ENCODE results near the gene TMEM184A.

Gene TMEM184A

GRCh38 chr7:1563981-1564602, 8.1 kb upstream of the TMEM184A start:
- DNase-seq (no peak), ATAC-seq (no peak)
- Mint-ChIP-seq H3K4me3 (no peak overlapping the region), H3K4me1 (peaks cover 26% of the 10 kb centered on the region), H3K9me3 (no peaks in the 10 kb centered on the region), H3K27ac (no peak overlapping the region), H3K27me3 (no peaks in the 10 kb centered on the region)

- no peaks in the 10 kb centered on the region for H3K27me3 Mint-ChIP-seq
- no peak overlapping the region for H3K27ac Mint-ChIP-seq
- no peak overlapping the region for H3K4me3 Mint-ChIP-seq
- DNase-seq = no peak
- no peaks in the 10 kb centered on the region for H3K9me3 Mint-ChIP-seq
- H3K4me1 Mint-ChIP-seq = peaks cover 11% of the 10 kb centered on the region
- no peak for ATAC-seq
Observed at GRCh38 chr7:1562597-1563051, 6.6 kb upstream of the TMEM184A start.

DNA sequence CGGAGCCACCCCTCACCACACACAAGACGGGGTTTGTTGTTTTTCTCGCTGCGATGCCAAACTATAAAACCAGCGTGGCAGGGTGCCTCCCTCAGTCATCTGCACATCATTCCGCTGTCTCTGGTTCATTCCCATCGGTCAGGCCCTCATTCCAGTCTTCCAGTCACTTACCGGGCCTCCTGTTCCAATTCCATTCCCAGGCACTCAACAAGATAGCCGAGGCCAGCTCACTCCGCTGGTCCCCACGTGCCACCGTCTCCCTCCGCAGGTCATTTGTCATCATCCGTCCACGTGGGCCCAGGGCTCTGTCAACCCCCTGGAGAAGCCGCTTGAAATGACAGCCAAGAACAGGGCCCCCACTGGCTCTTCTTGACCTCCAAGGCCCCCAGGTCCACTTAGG, 6.1 kb upstream of the TMEM184A start:
- no peak for ATAC-seq
- H3K27ac Mint-ChIP-seq = peak overlapping the region in 1 of 2 donors; percentile 61
- H3K9me3 Mint-ChIP-seq = no peaks in the 10 kb centered on the region
- H3K4me3 Mint-ChIP-seq = no peak overlapping the region
- peaks cover 6% of the 10 kb centered on the region for H3K4me1 Mint-ChIP-seq
- no peak for DNase-seq
- H3K27me3 Mint-ChIP-seq = no peaks in the 10 kb centered on the region

GRCh38 chr7:1561036-1561940, 5.3 kb upstream of the TMEM184A start:
- DNase-seq (no peak), ATAC-seq (no peak)
- H3K4me1 Mint-ChIP-seq = peaks cover 4% of the 10 kb centered on the region
- H3K4me3 Mint-ChIP-seq = no peak overlapping the region
- no peaks in the 10 kb centered on the region for H3K9me3 Mint-ChIP-seq
- no peaks in the 10 kb centered on the region for H3K27me3 Mint-ChIP-seq
- no peak overlapping the region for H3K27ac Mint-ChIP-seq

DNA sequence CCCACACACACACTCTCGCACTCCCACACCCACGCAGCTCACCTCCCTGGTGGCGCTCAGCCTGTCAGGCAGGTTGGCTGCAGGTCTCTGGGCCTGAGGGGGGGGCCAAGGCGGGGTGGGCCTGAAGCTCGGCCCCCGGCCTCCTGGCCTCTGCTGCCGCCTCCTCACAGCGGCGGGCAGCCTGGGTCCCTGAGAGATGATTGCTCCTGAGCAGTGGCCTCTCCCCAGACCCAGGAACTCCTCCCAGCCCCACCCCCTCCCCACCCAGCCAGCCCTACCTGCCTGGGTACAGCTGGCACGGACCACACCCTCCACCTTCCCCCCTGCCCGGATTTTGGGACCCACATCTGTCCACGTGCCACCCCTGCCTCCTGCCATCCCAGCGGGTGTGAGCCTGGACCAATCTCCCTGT, 4.6 kb upstream of the TMEM184A start:
- H3K27ac Mint-ChIP-seq = no peak overlapping the region
- H3K9me3 Mint-ChIP-seq = no peaks in the 10 kb centered on the region
- H3K4me3 Mint-ChIP-seq = no peak overlapping the region
- H3K4me1 Mint-ChIP-seq = peaks cover 8% of the 10 kb centered on the region
- ATAC-seq = no peak
- DNase-seq = no peak
- H3K27me3 Mint-ChIP-seq = no peaks in the 10 kb centered on the region

- ATAC-seq = peak; percentile 5
- Mint-ChIP-seq H3K9me3 (no peaks in the 10 kb centered on the region), H3K27me3 (no peaks in the 10 kb centered on the region), H3K27ac (no peak overlapping the region), H3K4me1 (peaks cover 15% of the 10 kb centered on the region), H3K4me3 (no peak overlapping the region)
- no peak for DNase-seq
Observed at GRCh38 chr7:1559626-1560590, 3.9 kb upstream of the TMEM184A start.

GRCh38 chr7:1558841-1559625, 3.0 kb upstream of the TMEM184A start:
- Mint-ChIP-seq H3K9me3 (no peaks in the 10 kb centered on the region), H3K4me1 (peaks cover 16% of the 10 kb centered on the region), H3K27ac (no peak overlapping the region), H3K27me3 (no peaks in the 10 kb centered on the region), H3K4me3 (no peak overlapping the region)
- DNase-seq (no peak), ATAC-seq (peak; percentile 35)

- Mint-ChIP-seq H3K4me1 (peaks cover 16% of the 10 kb centered on the region), H3K27me3 (no peaks in the 10 kb centered on the region), H3K4me3 (no peak overlapping the region), H3K9me3 (no peaks in the 10 kb centered on the region), H3K27ac (no peak overlapping the region)
- no peak for DNase-seq
- ATAC-seq = no peak
Observed at GRCh38 chr7:1558181-1558811, 2.3 kb upstream of the TMEM184A start.

GRCh38 chr7:1557771-1558170, 1.8 kb upstream of the TMEM184A start:
- H3K4me1 Mint-ChIP-seq = peaks cover 16% of the 10 kb centered on the region
- no peak overlapping the region for H3K4me3 Mint-ChIP-seq
- DNase-seq = no peak
- ATAC-seq = no peak
- H3K27me3 Mint-ChIP-seq = no peaks in the 10 kb centered on the region
- H3K27ac Mint-ChIP-seq = no peak overlapping the region
- H3K9me3 Mint-ChIP-seq = no peaks in the 10 kb centered on the region

DNA sequence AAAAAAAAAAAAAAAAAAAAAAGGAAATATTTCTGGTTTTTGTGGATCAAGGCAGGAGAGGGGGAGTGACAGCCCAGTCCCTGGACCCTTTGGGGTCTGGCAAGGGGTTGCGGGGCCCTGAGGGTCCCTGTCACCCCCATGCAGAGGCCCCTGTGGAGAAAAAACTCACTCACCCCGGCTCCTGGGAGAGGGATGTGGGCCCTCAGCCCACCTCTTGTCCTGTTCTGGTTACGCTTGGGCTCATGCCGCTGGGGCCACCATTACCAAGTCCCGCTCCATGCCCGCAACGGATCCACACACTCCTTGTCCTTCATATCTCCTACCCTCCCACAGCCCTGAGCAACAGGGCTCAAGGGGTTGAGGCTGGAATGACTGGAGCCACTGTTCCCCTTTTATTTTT, 1.0 kb upstream of the TMEM184A start:
- Mint-ChIP-seq H3K27ac (no peak overlapping the region), H3K27me3 (no peaks in the 10 kb centered on the region), H3K9me3 (no peaks in the 10 kb centered on the region), H3K4me1 (peaks cover 16% of the 10 kb centered on the region), H3K4me3 (no peak overlapping the region)
- ATAC-seq (no peak), DNase-seq (no peak)

GRCh38 chr7:1555046-1555812, 776 bp downstream of the TMEM184A start:
- Mint-ChIP-seq H3K4me1 (peaks cover 16% of the 10 kb centered on the region), H3K27ac (no peak overlapping the region), H3K9me3 (no peaks in the 10 kb centered on the region), H3K27me3 (no peaks in the 10 kb centered on the region), H3K4me3 (no peak overlapping the region)
- ATAC-seq (no peak), DNase-seq (no peak)

DNA sequence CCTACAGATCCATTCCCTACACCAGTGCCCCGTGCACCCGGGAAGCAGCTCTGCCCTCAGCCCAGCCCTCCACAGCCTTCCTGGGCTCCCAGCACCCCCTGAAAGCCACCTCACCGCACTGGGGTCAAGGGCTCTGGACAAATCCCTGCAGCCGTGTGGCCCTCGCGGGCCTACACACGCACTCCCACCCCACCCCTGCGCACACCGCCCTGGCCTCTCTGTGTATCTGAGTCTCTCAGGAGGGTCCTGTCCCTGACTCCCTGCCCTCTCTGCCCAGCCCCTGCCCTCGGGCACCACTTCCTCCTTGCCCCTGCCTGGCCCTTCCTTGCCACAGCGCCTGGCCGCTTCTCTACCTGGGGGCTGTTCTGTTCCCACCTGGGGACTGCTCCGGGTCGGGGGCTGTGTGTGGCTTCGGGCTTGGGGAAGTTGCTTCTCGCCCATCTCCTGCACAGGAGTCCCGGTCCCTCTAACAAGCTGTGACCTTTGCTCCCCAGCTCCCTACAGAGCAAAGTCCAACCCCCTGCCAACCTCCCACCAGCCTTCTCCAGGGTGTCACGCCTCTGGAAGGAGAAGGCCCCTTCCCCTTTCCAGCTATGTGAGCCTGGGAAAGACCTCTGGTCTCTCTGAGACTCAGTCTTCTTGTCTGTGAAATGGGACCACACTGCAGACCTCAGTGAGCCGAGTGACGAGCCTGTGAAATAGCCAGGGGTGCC, 1.5 kb downstream of the TMEM184A start:
- ATAC-seq (no peak), DNase-seq (no peak)
- H3K27ac Mint-ChIP-seq = peak overlapping the region in 1 of 2 donors; percentile 94
- H3K4me3 Mint-ChIP-seq = no peak overlapping the region
- no peaks in the 10 kb centered on the region for H3K9me3 Mint-ChIP-seq
- H3K27me3 Mint-ChIP-seq = no peaks in the 10 kb centered on the region
- H3K4me1 Mint-ChIP-seq = peaks cover 16% of the 10 kb centered on the region

GRCh38 chr7:1553512-1554210, 2.3 kb downstream of the TMEM184A start:
- Mint-ChIP-seq H3K9me3 (no peaks in the 10 kb centered on the region), H3K4me1 (peaks cover 16% of the 10 kb centered on the region), H3K4me3 (no peak overlapping the region), H3K27me3 (no peaks in the 10 kb centered on the region), H3K27ac (no peak overlapping the region)
- ATAC-seq (no peak), DNase-seq (no peak)

Data from stimulated activated naive CD8-positive, alpha-beta T cell treated with anti-CD3 and anti-CD28 coated beads, Interleukin-15, amount 100 ng/mL, for 72 hours (primary cell).